GM12892 (cell line): Measurements from ENCODE around the gene SLC4A4.

ENCODE experiments used
- DNase-seq: peaks from one replicate; pipeline ENCODE4 v3.0.0; 2011; ENCODE audit not compliant: insufficient read length
- FAIRE-seq: peaks from 2 replicates; lab custom pipeline; 2011; peaks lifted over from hg19 to GRCh38; lab: Jason Lieb, UNC
- POLR2A ChIP-seq: IDR thresholded peaks from 2 replicates; pipeline ENCODE4 v1.6.1; 2011; ENCODE audit warnings: low read depth, low read length, control low read depth
- POLR2AphosphoS5 ChIP-seq: IDR thresholded peaks from 2 replicates; pipeline ENCODE4 v1.6.1; 2011; ENCODE audit warnings: low read depth, low read length, control low read depth
- TAF1 ChIP-seq: IDR thresholded peaks from 2 replicates; pipeline ENCODE4 v1.6.1; 2011; ENCODE audit warnings: low read depth, mild to moderate bottlenecking, control low read depth, low read length, borderline replicate concordance

The SLC4A4 gene

GRCh38 chr4:71429106-71429505 lies 90.3 kb downstream of the SLC4A4 start:
- DNase-seq, result no peak
- FAIRE-seq, result no peak
- TF ChIP-seq POLR2AphosphoS5 (no peak), TAF1 (no peak), POLR2A (no peak)

GRCh38 chr4:71429962-71430361 lies 91.1 kb downstream of the SLC4A4 start:
- TF ChIP-seq POLR2A (no peak), TAF1 (no peak), POLR2AphosphoS5 (no peak)
- FAIRE-seq (no peak), DNase-seq (no peak)

- DNase-seq (no peak), FAIRE-seq (no peak)
- TF ChIP-seq TAF1 (no peak), POLR2AphosphoS5 (no peak), POLR2A (no peak)
These were observed 91.8 kb downstream of the SLC4A4 start for GRCh38 chr4:71430609-71431008.

GRCh38 chr4:71440612-71441011 lies 101.8 kb downstream of the SLC4A4 start:
- no peak for FAIRE-seq
- no peak for DNase-seq
- no peak for TF ChIP-seq POLR2AphosphoS5
- TF ChIP-seq TAF1, result no peak
- TF ChIP-seq POLR2A, result no peak

GRCh38 chr4:71441186-71442169 lies 102.7 kb downstream of the SLC4A4 start:
- DNase-seq (no peak), FAIRE-seq (no peak)
- TF ChIP-seq POLR2AphosphoS5, result no peak
- TF ChIP-seq POLR2A, result no peak
- no peak for TF ChIP-seq TAF1

GRCh38 chr4:71442336-71442735 lies 103.5 kb downstream of the SLC4A4 start:
- TF ChIP-seq POLR2A (no peak), TAF1 (no peak), POLR2AphosphoS5 (no peak)
- FAIRE-seq (no peak), DNase-seq (no peak)

GRCh38 chr4:71444395-71444794 lies 105.6 kb downstream of the SLC4A4 start:
- TF ChIP-seq POLR2AphosphoS5 (no peak), POLR2A (no peak), TAF1 (no peak)
- DNase-seq, result no peak
- no peak for FAIRE-seq

- FAIRE-seq, result no peak
- no peak for TF ChIP-seq POLR2AphosphoS5
- no peak for TF ChIP-seq POLR2A
- no peak for TF ChIP-seq TAF1
- DNase-seq, result no peak
These were observed 107.0 kb downstream of the SLC4A4 start for GRCh38 chr4:71445811-71446210.

- DNase-seq (no peak), FAIRE-seq (no peak)
- TF ChIP-seq POLR2A, result no peak
- TF ChIP-seq POLR2AphosphoS5, result no peak
- TF ChIP-seq TAF1, result no peak
These were observed 107.8 kb downstream of the SLC4A4 start for GRCh38 chr4:71446479-71447081.

- DNase-seq (no peak), FAIRE-seq (no peak)
- TF ChIP-seq TAF1 (no peak), POLR2A (no peak), POLR2AphosphoS5 (no peak)
These were observed 110.2 kb downstream of the SLC4A4 start for GRCh38 chr4:71449040-71449439.

- DNase-seq (no peak), FAIRE-seq (no peak)
- TF ChIP-seq POLR2A, result no peak
- TF ChIP-seq POLR2AphosphoS5, result no peak
- TF ChIP-seq TAF1, result no peak
These were observed 111.1 kb downstream of the SLC4A4 start for GRCh38 chr4:71449878-71450277.
